GM18870 (cell line): ENCODE data around the gene GOLGA6C.
"Not testable (repeated sequence)": the region's sequence is repeated elsewhere in the genome, so short reads cannot be mapped to it uniquely, and the experiment has no call there.

Experiments used
- ATAC-seq: cut with Tn5 transposase; IDR thresholded peaks from one replicate; pipeline ENCODE4 v1.9.1; 2021; ENCODE audit warnings: moderate library complexity; ENCODE audit not compliant: unreplicated experiment

Gene GOLGA6C

DNA sequence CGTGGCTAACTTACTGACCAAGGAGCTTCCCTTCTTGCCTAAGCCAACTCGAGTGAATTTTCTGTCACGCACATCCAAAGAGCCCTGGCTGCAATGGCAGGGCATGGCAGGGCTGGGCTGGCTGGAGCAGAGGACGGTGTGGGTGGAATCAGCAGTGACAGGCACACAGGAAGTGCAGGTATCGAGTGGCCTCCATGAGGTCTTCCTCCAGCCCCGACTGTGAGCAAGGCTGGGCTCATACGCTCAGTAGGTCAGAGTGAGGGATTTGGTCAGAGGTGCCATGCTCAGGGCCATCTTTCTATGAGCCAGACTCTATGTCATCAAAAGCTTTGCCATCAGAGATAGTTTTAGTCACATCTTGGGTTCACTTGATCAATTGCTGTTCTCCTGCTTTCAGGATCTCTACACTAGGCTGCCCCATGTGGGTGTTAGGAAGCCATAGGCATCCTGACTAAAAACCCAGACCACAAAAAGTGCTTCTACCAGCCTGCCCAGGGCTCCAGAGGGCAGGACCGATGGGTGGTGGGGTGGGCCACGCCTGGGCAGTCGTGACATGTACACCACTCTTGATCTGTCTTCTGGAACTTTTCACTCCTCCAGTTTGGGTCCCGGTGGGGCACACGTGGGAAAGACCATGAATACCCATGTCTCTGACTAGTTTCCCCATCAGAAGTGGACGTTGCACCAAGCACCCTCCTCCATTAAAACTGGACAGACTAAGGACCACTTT is 55.1 kb downstream of the GOLGA6C start:
- ATAC-seq, result no peak

DNA sequence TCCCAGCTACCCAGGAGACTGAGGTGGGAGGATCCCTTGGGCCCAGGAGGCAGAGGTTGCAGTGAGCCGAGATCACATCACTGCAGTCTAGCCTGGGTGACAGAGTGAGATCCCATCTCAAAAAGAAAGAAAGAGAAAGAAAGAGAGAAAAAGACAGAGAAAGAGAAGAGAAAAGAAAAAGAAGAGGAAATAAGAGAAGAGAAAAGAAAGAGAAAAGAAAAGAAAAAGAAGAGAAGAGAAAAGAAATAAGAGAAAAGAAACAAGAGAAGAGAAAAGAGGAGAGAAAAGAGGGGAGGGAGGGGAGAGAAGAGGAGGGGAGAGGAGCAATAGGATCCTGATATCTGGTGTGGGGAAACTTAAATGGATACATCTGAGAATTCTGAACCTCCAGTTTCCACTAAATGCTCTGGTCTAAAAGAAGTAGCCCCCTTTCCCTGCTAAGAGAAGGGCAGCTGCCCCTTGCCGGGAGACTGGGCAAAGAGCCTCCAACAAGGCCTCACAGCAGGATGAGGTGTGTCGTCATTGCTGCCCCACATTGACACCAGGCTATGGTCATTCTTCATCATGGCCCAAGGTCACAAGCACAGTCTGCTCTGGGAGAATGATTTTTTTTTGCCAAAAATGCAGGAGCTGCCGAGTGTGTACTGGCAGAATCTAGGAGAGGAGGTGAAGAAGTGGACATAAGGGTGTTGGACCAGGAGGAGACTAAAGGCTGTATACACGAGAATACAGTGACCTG is 56.6 kb downstream of the GOLGA6C start:
- ATAC-seq, result no peak

DNA sequence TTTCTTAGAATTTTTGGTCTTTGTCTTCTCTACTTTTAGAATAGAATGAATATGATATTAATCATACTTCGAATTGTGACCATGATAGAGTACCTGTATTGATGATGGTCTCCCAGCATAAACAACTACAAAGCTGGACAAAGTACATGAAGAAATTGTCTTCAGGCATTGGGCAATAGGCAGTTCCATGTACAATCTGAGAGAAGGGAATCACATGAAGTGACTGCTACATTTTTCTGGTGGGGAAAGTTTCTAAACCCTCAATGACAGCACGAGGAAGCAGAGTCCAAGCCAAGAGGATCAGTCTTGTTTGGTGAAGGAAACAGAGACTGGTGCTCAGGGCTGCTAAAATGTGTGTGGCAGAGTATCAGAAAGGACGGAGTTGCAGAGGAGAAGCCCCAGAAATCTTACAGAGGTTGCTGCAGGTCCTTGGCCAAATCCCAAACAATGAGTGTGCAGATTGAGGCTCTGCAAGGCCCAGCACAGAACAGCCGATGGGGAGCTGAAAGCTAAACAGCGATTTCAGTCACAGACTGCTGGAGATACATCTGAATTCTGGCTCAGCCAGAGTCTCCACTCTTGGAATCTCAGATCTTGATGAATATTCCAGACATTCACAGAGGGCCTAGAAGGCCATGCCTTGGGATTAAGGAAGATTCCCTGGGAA is 61.2 kb downstream of the GOLGA6C start:
- not testable (repeated sequence) for ATAC-seq
